Endothelial cell of umbilical vein (primary cell): ENCODE results near the gene TBX15. TPM values are rescaled to one million over a fixed set of nuclear protein-coding genes. Genes with fewer than 3 reads are reported as not detected.

Experiments
- BruUV-seq: library from RNA; stranded (reverse); fragments of 400-500 nt; replicated peaks from 2 replicates; lab custom pipeline; 2021; lab: Mats Ljungman, UMichigan
- CTCF ChIA-PET: fragments of 300-600, 350-600 bp; sonication (Branson Sonifier 250); formaldehyde crosslinking; loops from one replicate; lab custom pipeline; 2021; ENCODE audit warnings: antibody characterized with exemption, inconsistent platforms; lab: Charles Lee
- POLR2A ChIA-PET: fragments of 300-600, 350-600 bp; sonication (Branson Sonifier 250); formaldehyde crosslinking; loops from one replicate; lab custom pipeline; 2021; ENCODE audit warnings: antibody characterized with exemption, inconsistent platforms; lab: Charles Lee
- DNase-seq: peaks from one replicate; pipeline ENCODE4 v3.0.0-alpha.2; 2011; ENCODE audit warnings: low read depth, low spot score
- FAIRE-seq: peaks from 2 replicates; lab custom pipeline; 2011; peaks lifted over from hg19 to GRCh38; lab: Jason Lieb, UNC
- H2AFZ ChIP-seq: 2 replicates; pipeline ENCODE4 v1.6.0; 2012; ENCODE audit warnings: low read depth, low read length, control low read depth, inconsistent platforms
- H3K27ac ChIP-seq: 2 replicates; pipeline ENCODE4 v1.5.1; 2011; ENCODE audit warnings: low read depth, mild to moderate bottlenecking, control low read depth, low read length, moderate library complexity; ENCODE audit not compliant: insufficient read depth
- H3K27me3 ChIP-seq, 2 experiments: 2 replicates each; pipeline versions ENCODE4 v1.6.0 to v1.6.1; 2011; ENCODE audit warnings: low read length in 2 of 2, mixed read lengths in 1 of 2; ENCODE audit not compliant: control insufficient read depth in 2 of 2, insufficient read depth in 2 of 2
- H3K36me3 ChIP-seq, 2 experiments: 2 replicates in 1 of 2; 3 replicates in 1 of 2; pipeline ENCODE4 v1.5.1; 2011; ENCODE audit warnings: low read length in 2 of 2, mild to moderate bottlenecking in 1 of 2, moderate library complexity in 1 of 2; ENCODE audit not compliant: control insufficient read depth in 2 of 2, insufficient read depth in 2 of 2; ENCODE audit errors: extremely low read depth in 1 of 2
- H3K4me1 ChIP-seq: 3 replicates; pipeline ENCODE4 v1.5.1; 2011; ENCODE audit warnings: mild to moderate bottlenecking, low read length; ENCODE audit not compliant: control insufficient read depth, insufficient read depth; ENCODE audit errors: extremely low read depth
- H3K4me2 ChIP-seq: 2 replicates; pipeline ENCODE4 v1.6.1; 2011; ENCODE audit warnings: low read length, control low read depth, mixed read lengths; ENCODE audit not compliant: insufficient read depth
- H3K4me3 ChIP-seq, 3 experiments: fragments of 200-600 bp in 1 of 3; sonication (generic), shearing (Covaris generic) in 1 of 3; replicated peaks in 1 of 3; 2 replicates each; pipeline ENCODE4 v1.5.1; 2011 to 2016; ENCODE audit warnings: control low read depth in 3 of 3, low read length in 3 of 3, mild to moderate bottlenecking in 2 of 3, inconsistent platforms in 1 of 3, low read depth in 1 of 3, moderate library complexity in 1 of 3; ENCODE audit not compliant: insufficient read depth in 1 of 3
- H3K79me2 ChIP-seq: 2 replicates; pipeline ENCODE4 v1.6.0; 2012; ENCODE audit warnings: low read length, inconsistent platforms; ENCODE audit not compliant: control insufficient read depth, insufficient read depth
- H3K9ac ChIP-seq: replicated peaks from 2 replicates; pipeline ENCODE3; 2011; ENCODE audit warnings: low read length, control low read depth; ENCODE audit not compliant: insufficient read depth; ENCODE audit errors: extremely low read depth
- H3K9me1 ChIP-seq: replicated peaks from 3 replicates; pipeline ENCODE4 v1.6.0; 2011; ENCODE audit warnings: mild to moderate bottlenecking, low read length; ENCODE audit not compliant: control insufficient read depth, insufficient read depth; ENCODE audit errors: extremely low read depth
- H3K9me3 ChIP-seq: replicated peaks from 2 replicates; pipeline ENCODE4 v1.5.1; 2012; ENCODE audit warnings: low read length, inconsistent platforms; ENCODE audit not compliant: control insufficient read depth, insufficient read depth
- H4K20me1 ChIP-seq: replicated peaks from 2 replicates; pipeline ENCODE3; 2011; ENCODE audit warnings: mild to moderate bottlenecking, low read length; ENCODE audit not compliant: control insufficient read depth, insufficient read depth; ENCODE audit errors: extremely low read depth
- EZH2 ChIP-seq: IDR thresholded peaks from 2 replicates; pipeline ENCODE4 v1.6.1; 2012; ENCODE audit warnings: borderline replicate concordance, low read depth, mild to moderate bottlenecking, moderate library complexity, low read length, inconsistent platforms; ENCODE audit not compliant: severe bottlenecking
- JUN ChIP-seq: IDR thresholded peaks from 2 replicates; pipeline ENCODE4 v1.6.1; 2011; ENCODE audit warnings: borderline replicate concordance, low read depth; ENCODE audit not compliant: insufficient read length, insufficient read depth
- POLR2A ChIP-seq: IDR thresholded peaks from 2 replicates; pipeline ENCODE4 v1.6.1; 2012; ENCODE audit warnings: low read depth, mild to moderate bottlenecking, control low read depth, low read length
- POLR2AphosphoS5 ChIP-seq: IDR thresholded peaks from 2 replicates; pipeline ENCODE4 v1.6.1; 2012; ENCODE audit warnings: low read depth, mild to moderate bottlenecking, control low read depth, low read length, moderate library complexity; ENCODE audit not compliant: insufficient read depth
- dilution Hi-C: fragments of 300-500 bp; cut with MboI; formaldehyde crosslinking; loops from one replicate; pipeline ENCODE4 v1.15.0; 2019; ENCODE audit warnings: low sequenced_read_pairs; ENCODE audit not compliant: extremely low pct_ligation_motif_present
- intact Hi-C: fragments of 100-400 bp; cut with micrococcal nuclease; formaldehyde crosslinking; loops from one replicate; pipeline ENCODE4 v1.10.0; 2022
- polyA plus RNA-seq, 4 experiments: library from polyadenylated mRNA; depleted of rRNA in 3 of 4; stranded (reverse) in 3 of 4; unstranded in 1 of 4; fragments of >200 nt; gene quantifications; 2 replicates each; pipeline versions ENCODE4 v1.2.1 to v1.2.3, GENCODE V29; 2011 to 2012; ENCODE audit warnings: missing spikeins in 1 of 4
- total RNA-seq: library from RNA; stranded (reverse); gene quantifications from 2 replicates; pipeline ENCODE4 v1.2.3, GENCODE V29; 2021

Gene TBX15
- total and polyA plus RNA-seq, 2 donors (not counting 3 experiments of a cell fraction or from before 2014, with no cell fraction given) = 0.01 TPM; not detected in 1

DNA sequence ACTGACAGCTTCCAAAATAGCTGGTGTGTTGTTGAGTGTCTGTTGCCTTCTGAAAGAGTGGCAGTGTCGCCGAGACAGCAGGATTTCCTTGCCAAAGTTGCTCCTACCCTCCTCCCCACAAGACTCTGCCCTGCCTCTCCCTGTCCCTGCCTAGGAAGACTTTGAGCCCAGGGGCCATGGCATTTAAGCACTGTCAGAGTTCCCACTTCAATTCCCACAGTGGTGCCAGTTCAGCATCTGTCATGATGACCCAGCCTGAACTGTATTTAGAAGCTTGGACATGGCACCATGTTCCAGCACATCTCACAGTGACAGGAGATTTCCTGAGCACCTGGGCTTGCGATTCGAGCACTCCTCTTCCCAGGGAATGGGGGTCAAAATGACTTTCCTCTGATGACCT lies 43.6 kb downstream of the TBX15 start:
- Histone ChIP-seq H3K27me3 (no peaks in the 10 kb centered on the region), H3K4me3 (no peak overlapping the region), H3K79me2 (no peaks in the 10 kb centered on the region), H3K9ac (no peak overlapping the region), H3K4me1 (no peaks in the 10 kb centered on the region), H3K4me2 (no peak overlapping the region), H3K9me3 (no peaks in the 10 kb centered on the region), H4K20me1 (no peaks in the 10 kb centered on the region), H3K36me3 (no peaks in the 10 kb centered on the region), H3K9me1 (no peaks in the 10 kb centered on the region), H2AFZ (no peak overlapping the region), H3K27ac (no peak overlapping the region)
- BruUV-seq = no TSS peak
- FAIRE-seq (no peak), DNase-seq (no peak)
- POLR2A ChIA-PET = no interaction called here
- intact Hi-C loops (no loop called here), dilution Hi-C loops (no loop called here)
- TF ChIP-seq POLR2A (no peak), EZH2 (no peak)
- CTCF ChIA-PET = no interaction called here

DNA sequence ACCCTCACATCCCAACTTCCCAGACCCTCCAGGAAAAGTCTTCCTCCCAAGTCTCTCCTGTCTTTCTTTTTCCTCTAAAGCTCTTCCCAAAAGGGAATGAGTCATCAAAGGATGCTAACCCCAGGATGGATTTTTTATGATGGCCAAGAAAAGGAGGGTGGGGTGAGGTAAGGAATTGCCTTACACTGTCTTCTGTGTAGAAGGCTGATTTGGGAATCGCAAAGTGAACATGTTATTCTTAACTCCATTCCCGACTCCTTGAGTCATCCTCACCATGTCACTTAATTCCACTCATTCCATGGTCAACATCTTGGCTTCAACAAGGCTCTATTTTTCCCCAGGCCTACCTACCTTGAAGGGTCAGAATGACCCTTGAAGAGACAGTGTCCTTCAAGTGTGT lies 44.0 kb downstream of the TBX15 start:
- intact Hi-C loops = no loop called here
- TF ChIP-seq JUN (peak; percentile 7), POLR2AphosphoS5 (no peak)
- H3K4me1 ChIP-seq = no peaks in the 10 kb centered on the region
- BruUV-seq = no TSS peak
- no peak overlapping the region for H3K9ac ChIP-seq
- no peaks in the 10 kb centered on the region for H3K79me2 ChIP-seq
- no peak overlapping the region for H3K27ac ChIP-seq
- no peak overlapping the region for H2AFZ ChIP-seq
- no peak for FAIRE-seq
- POLR2A ChIA-PET = no interaction called here
- H3K9me3 ChIP-seq = no peaks in the 10 kb centered on the region
- dilution Hi-C loops = no loop called here
- DNase-seq = no peak
- CTCF ChIA-PET = no interaction called here
- no peaks in the 10 kb centered on the region for H3K9me1 ChIP-seq
- H3K4me3 ChIP-seq = no peak overlapping the region
- H3K4me2 ChIP-seq = no peak overlapping the region
- no peaks in the 10 kb centered on the region for H3K27me3 ChIP-seq
- H3K36me3 ChIP-seq = no peaks in the 10 kb centered on the region
- no peaks in the 10 kb centered on the region for H4K20me1 ChIP-seq
